Measurements from ENCODE around the gene GPX7.

Gene GPX7

DNA sequence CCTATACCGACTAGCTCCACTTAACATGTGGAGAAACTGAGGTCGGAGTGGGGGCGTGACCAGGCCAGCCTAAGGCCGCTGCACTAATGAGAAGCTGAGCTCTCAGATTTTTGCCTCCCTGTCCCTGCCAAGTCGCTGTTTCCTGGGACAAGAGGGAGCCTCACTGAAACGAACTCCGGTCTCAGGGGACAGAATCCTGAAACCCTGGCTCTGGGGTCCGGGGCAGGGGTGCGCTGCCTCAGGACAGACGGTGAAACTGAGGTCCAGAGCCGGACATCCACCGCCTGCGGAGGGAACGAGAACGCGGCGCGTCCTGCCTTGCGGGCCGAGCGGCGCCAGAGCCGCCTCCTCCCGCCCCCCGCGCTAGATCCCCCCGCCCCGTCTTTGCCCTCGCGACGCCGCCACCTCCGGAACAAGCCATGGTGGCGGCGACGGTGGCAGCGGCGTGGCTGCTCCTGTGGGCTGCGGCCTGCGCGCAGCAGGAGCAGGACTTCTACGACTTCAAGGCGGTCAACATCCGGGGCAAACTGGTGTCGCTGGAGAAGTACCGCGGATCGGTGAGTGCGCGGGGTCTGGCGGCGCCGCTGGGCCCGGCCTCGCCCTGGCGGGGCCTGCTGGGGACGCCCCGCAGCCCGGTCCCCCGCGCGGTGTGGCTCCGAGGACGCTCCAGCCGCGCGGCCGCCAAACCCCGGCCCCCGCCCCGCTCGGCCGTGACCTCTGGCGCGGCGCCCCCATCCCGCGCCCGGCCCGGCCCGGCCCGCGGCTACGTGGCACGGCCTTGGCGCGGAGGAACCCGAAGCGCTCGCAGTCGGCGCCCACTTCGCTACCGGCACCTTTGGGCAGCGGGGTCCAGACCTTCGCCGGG, at the start of gene GPX7:
Gene GPX7, plus strand, starts transcription at position 381 of the 865 bp plus-strand sequence. Its CDS starts 39 bp downstream, at position 420.
- Histone ChIP-seq H3K79me2 (ENCODE audit: insufficient read depth, low read length) (peaks cover 4% of the 10 kb centered on the region; the same call in 1 of the 2 replicates), H3K9ac (ENCODE audit: low read length) (peak within 1 kb of the TSS; percentile 57), H2AFZ (ENCODE audit: low read depth, low read length, severe bottlenecking) (peak within 1 kb of the TSS; percentile 29), H3K27me3 (ENCODE audit: low read length) (no peaks in the 10 kb centered on the region), H3K36me3 (ENCODE audit: low read length) (no peaks in the 10 kb centered on the region), H3K9me3 (ENCODE audit: insufficient read depth, low read length) (no peaks in the 10 kb centered on the region), H4K20me1 (ENCODE audit: low read depth, low read length) (no peaks in the 10 kb centered on the region), H3K4me2 (ENCODE audit: low read depth, low read length, poor library complexity, severe bottlenecking) (peak within 1 kb of the TSS; percentile 53), H3K4me3 (ENCODE audit: insufficient read depth, low read length, poor library complexity, severe bottlenecking) (peak within 1 kb of the TSS; percentile 45), H3F3A (ENCODE audit: insufficient read depth) (peaks cover 13% of the 10 kb centered on the region; the same call in 1 of the 2 replicates), H3K27ac (ENCODE audit: low read depth, low read length) (peak within 1 kb of the TSS; percentile 61), H3K9me2 (replicated peaks; ENCODE audit: insufficient read depth, low read length) (no peaks in the 10 kb centered on the region)
- TF ChIP-seq, protein P1, sequence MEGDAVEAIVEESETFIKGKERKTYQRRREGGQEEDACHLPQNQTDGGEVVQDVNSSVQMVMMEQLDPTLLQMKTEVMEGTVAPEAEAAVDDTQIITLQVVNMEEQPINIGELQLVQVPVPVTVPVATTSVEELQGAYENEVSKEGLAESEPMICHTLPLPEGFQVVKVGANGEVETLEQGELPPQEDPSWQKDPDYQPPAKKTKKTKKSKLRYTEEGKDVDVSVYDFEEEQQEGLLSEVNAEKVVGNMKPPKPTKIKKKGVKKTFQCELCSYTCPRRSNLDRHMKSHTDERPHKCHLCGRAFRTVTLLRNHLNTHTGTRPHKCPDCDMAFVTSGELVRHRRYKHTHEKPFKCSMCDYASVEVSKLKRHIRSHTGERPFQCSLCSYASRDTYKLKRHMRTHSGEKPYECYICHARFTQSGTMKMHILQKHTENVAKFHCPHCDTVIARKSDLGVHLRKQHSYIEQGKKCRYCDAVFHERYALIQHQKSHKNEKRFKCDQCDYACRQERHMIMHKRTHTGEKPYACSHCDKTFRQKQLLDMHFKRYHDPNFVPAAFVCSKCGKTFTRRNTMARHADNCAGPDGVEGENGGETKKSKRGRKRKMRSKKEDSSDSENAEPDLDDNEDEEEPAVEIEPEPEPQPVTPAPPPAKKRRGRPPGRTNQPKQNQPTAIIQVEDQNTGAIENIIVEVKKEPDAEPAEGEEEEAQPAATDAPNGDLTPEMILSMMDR (IDR thresholded peaks at IDR 0.05; ENCODE audit: insufficient read depth, low read length, poor library complexity, severe bottlenecking): no peak
- TF ChIP-seq EZH2phosphoT487 (conservative IDR thresholded peaks at IDR 0.05; ENCODE audit: low read length): no peak

DNA sequence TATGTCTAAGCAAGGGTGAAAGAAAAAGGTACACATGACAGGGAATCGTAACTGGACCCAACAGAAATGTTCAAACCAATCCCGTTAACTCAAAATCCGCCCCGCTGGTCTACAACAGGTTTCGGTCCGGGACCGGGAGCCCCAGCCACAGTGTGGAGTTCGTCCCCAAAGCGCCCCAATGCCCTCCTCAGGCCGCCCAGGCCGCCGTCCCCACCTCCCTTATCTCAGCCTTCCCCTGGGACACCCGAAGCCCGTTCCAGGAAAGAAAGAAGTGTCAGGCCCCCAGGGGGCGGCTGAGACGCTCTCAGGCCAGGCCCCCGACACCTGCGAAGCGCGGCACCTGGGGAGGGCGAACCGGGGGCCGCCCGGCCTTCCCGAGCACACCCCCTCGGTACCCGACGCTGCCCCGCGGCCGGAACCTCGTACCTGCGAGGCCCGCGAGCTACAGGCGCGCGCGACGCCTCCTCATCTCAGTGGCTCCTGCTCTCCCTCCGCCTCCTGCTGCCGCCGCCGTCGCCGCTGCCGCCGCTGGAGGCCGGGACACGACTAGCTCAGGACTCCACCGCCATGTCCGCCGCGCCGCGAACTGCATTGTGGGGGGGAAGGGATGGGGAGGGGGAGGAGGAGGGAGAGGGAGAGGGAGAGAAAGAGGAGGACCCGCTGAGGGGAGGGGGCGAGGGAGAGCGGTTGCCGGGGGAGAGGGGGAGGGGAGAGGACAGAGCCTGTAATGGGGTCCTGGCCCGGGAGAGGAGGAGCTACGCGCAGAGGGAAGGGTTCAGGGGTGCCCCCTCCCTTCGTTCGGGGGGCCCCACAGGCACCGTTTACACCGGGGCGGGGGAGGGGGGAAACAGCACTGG, 49.4 kb upstream of the GPX7 start, which contains the start of gene TUT4:
Gene TUT4, minus strand, starts transcription at position 588 of the 857 bp plus-strand sequence. CDS start 26,812 bp downstream, outside the sequence.
- peak within 1 kb of the TSS; percentile 61 for H3K4me3 ChIP-seq (ENCODE audit: insufficient read depth, low read length, poor library complexity, severe bottlenecking)
- H3K36me3 ChIP-seq (ENCODE audit: low read length): no peaks in the 10 kb centered on the region
- peak within 1 kb of the TSS; percentile 89 for H2AFZ ChIP-seq (ENCODE audit: low read depth, low read length, severe bottlenecking)
- peak within 1 kb of the TSS; percentile 94 for H3K9ac ChIP-seq (ENCODE audit: low read length)
- H3K79me2 ChIP-seq (ENCODE audit: insufficient read depth, low read length): peaks cover 48% of the 10 kb centered on the region
- H3F3A ChIP-seq (ENCODE audit: insufficient read depth): peaks cover 44% of the 10 kb centered on the region
- H3K27ac ChIP-seq (ENCODE audit: low read depth, low read length): peak within 1 kb of the TSS; percentile 83
- no peaks in the 10 kb centered on the region for H3K9me2 ChIP-seq (replicated peaks; ENCODE audit: insufficient read depth, low read length)
- H3K27me3 ChIP-seq (ENCODE audit: low read length): no peaks in the 10 kb centered on the region
- H3K4me2 ChIP-seq (ENCODE audit: low read depth, low read length, poor library complexity, severe bottlenecking): peak within 1 kb of the TSS; percentile 82
- H3K9me3 ChIP-seq (ENCODE audit: insufficient read depth, low read length): no peaks in the 10 kb centered on the region
- H4K20me1 ChIP-seq (ENCODE audit: low read depth, low read length): peaks cover 24% of the 10 kb centered on the region
- no peak for TF ChIP-seq EZH2phosphoT487 (conservative IDR thresholded peaks at IDR 0.05; ENCODE audit: low read length)
- TF ChIP-seq, protein P1 (IDR thresholded peaks at IDR 0.05; ENCODE audit: insufficient read depth, low read length, poor library complexity, severe bottlenecking): peak; percentile 9

DNA sequence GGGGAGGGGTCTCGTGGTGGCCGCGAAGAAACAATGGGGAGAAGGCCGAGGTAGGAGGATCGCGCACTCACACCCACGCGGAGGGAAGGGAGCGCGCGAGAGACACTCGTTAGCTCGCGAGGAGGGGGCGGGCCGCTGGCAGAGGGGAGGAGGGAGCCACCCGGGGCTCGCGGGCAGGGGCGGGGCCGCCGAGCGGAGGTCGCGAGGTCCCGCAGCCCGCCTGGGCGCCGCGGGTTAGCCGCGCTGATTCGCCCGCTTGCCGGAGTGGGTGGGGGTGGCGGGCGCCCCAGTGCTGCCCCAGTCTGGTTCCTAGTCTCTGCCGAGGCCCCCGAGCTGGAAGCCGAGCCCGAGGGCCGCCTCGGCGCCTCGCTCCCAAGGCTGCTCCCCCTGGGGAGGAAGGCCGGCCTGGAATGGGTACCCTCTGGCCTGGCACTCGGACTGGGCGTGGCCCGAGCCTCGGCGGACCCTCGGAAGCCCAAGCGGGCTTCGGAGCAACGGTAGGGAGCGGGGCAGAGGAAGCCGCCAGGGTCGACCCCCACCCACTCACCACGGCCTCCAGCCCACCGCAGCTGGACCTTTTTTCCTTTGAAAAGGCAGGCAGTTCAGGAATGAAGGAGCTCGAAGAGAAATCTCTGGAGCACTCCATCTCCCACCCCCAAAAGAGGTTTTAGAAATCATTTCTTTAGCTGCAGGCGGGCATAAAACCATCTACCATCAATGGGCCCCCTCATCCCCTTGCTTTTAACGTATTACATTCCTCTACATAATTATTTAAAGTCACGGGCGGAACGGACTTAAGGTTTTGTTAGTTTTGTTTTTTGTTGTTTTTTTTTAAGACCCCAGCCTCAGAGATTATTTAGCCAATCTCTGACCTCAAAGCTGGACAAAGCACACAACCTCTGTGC, 48.6 kb upstream of the GPX7 start:
- Histone ChIP-seq H2AFZ (ENCODE audit: low read depth, low read length, severe bottlenecking) (peak overlapping the region; percentile 89), H3K4me2 (ENCODE audit: low read depth, low read length, poor library complexity, severe bottlenecking) (peak overlapping the region; percentile 82), H3K27ac (ENCODE audit: low read depth, low read length) (peak overlapping the region; percentile 83), H3K9ac (ENCODE audit: low read length) (peak overlapping the region; percentile 94), H3K36me3 (ENCODE audit: low read length) (no peaks in the 10 kb centered on the region), H3K4me3 (ENCODE audit: insufficient read depth, low read length, poor library complexity, severe bottlenecking) (peak overlapping the region; percentile 61), H3F3A (ENCODE audit: insufficient read depth) (peaks cover 44% of the 10 kb centered on the region), H4K20me1 (ENCODE audit: low read depth, low read length) (peaks cover 22% of the 10 kb centered on the region), H3K79me2 (ENCODE audit: insufficient read depth, low read length) (peaks cover 39% of the 10 kb centered on the region), H3K9me2 (replicated peaks; ENCODE audit: insufficient read depth, low read length) (no peaks in the 10 kb centered on the region), H3K27me3 (ENCODE audit: low read length) (no peaks in the 10 kb centered on the region), H3K9me3 (ENCODE audit: insufficient read depth, low read length) (no peaks in the 10 kb centered on the region)
- TF ChIP-seq EZH2phosphoT487 (conservative IDR thresholded peaks at IDR 0.05; ENCODE audit: low read length): no peak
- TF ChIP-seq, protein P1 (IDR thresholded peaks at IDR 0.05; ENCODE audit: insufficient read depth, low read length, poor library complexity, severe bottlenecking): no peak

Measured in SU-DHL-6 (cell line).